HCT116 (cell line): Measurements from ENCODE around the gene NECTIN4. TPM values are rescaled to one million over a fixed set of nuclear protein-coding genes. Genes with fewer than 3 reads are reported as not detected.

Source experiments
- ATAC-seq: fragments of 200-7000 bp; cut with Tn5 transposase; 2 replicates; pipeline ENCODE4 v1.9.1; 2020; ENCODE audit warnings: mild to moderate bottlenecking, moderate library complexity
- BruUV-seq: library from RNA; stranded (reverse); fragments of 400-500 nt; replicated peaks from 2 replicates; lab custom pipeline; 2021; lab: Mats Ljungman, UMichigan
- CTCF ChIA-PET: fragments of 300-600 bp; sonication (Branson Sonifier 250); formaldehyde crosslinking; loops from one replicate; lab custom pipeline; 2021; ENCODE audit warnings: antibody characterized with exemption; lab: Charles Lee
- POLR2A ChIA-PET: fragments of 300-600, 350-600 bp; sonication (Branson Sonifier 250); formaldehyde crosslinking; loops from one replicate; lab custom pipeline; 2021; ENCODE audit warnings: antibody characterized with exemption; lab: Charles Lee
- RAD21 ChIA-PET, 2 experiments: fragments of 300-600 bp; sonication (Branson Sonifier 250); formaldehyde crosslinking; loops; one replicate each; lab custom pipeline; 2023; ENCODE audit warnings: low total read pairs in 2 of 2; ENCODE audit not compliant: uncharacterized antibody in 2 of 2, unreplicated experiment in 2 of 2, low non-redundant PET in 1 of 2; lab: Charles Lee
- DNase-seq: peaks from one replicate; pipeline ENCODE4 v3.0.0-alpha.2; 2010; ENCODE audit warnings: low read depth, low spot score
- H2AFZ ChIP-seq: fragments of 200-600 bp; shearing (Covaris generic), sonication (generic); 2 replicates; pipeline ENCODE4 v1.6.1; 2017; ENCODE audit warnings: low read depth, mixed run types, mixed read lengths, antibody characterized with exemption, low read length; ENCODE audit not compliant: poor library complexity, severe bottlenecking
- H3K27ac ChIP-seq: 2 replicates; pipeline ENCODE4 v1.5.1; 2012; ENCODE audit warnings: low read depth, low read length
- H3K27me3 ChIP-seq: fragments of 200-600 bp; sonication (generic); 2 replicates; pipeline ENCODE4 v1.6.1; 2016; ENCODE audit warnings: mixed run types, low read length, mixed read lengths; ENCODE audit not compliant: insufficient read depth
- H3K36me3 ChIP-seq, 2 experiments: fragments of 200-500 bp in 1 of 2; fragments of 200-600 bp in 1 of 2; sonication (Bioruptor generic) in 1 of 2; sonication (generic) in 1 of 2; 2 replicates each; pipeline versions ENCODE4 v1.5.1 to v1.6.1; 2014 to 2016; ENCODE audit warnings: low read length in 2 of 2, inconsistent platforms in 1 of 2, mixed read lengths in 1 of 2, mixed run types in 1 of 2; ENCODE audit not compliant: insufficient read depth in 2 of 2, control insufficient read depth in 1 of 2
- H3K4me1 ChIP-seq, 2 experiments: fragments of 200-600 bp in 1 of 2; sonication (generic) in 1 of 2; 2 replicates each; pipeline versions ENCODE4 v1.5.1 to v1.6.1; 2012 to 2017; ENCODE audit warnings: low read length in 2 of 2, inconsistent platforms in 1 of 2, mild to moderate bottlenecking in 1 of 2, mixed read lengths in 1 of 2, mixed run types in 1 of 2, moderate library complexity in 1 of 2; ENCODE audit not compliant: insufficient read depth in 2 of 2, control insufficient read depth in 1 of 2
- H3K4me2 ChIP-seq: fragments of 200-600 bp; sonication (generic); 2 replicates; pipeline ENCODE4 v1.6.1; 2017; ENCODE audit warnings: mixed run types, low read length, mixed read lengths
- H3K4me3 ChIP-seq, 2 experiments: fragments of 200-600 bp in 1 of 2; sonication (generic) in 1 of 2; replicated peaks in 1 of 2; 2 replicates each; pipeline ENCODE4 v1.5.1; 2011 to 2016; ENCODE audit warnings: low read length in 2 of 2, control low read depth in 1 of 2, low read depth in 1 of 2, mild to moderate bottlenecking in 1 of 2, mixed read lengths in 1 of 2, mixed run types in 1 of 2
- H3K79me2 ChIP-seq: fragments of 200-600 bp; sonication (generic); 2 replicates; pipeline ENCODE4 v1.6.1; 2017; ENCODE audit warnings: mild to moderate bottlenecking, mixed run types, low read length, moderate library complexity, mixed read lengths; ENCODE audit not compliant: insufficient read depth
- H3K9ac ChIP-seq: fragments of 200-600 bp; sonication (generic); 2 replicates; pipeline ENCODE4 v1.6.1; 2016; ENCODE audit warnings: low read length, mixed read lengths
- H3K9me2 ChIP-seq: fragments of 200-600 bp; sonication (generic), shearing (Covaris generic); 2 replicates; pipeline ENCODE4 v1.6.1; 2017; ENCODE audit warnings: mixed run types, mild to moderate bottlenecking, moderate library complexity; ENCODE audit not compliant: insufficient read depth
- H3K9me3 ChIP-seq, 2 experiments: fragments of 200-500 bp in 1 of 2; fragments of 200-600 bp in 1 of 2; sonication (Bioruptor generic) in 1 of 2; sonication (generic) in 1 of 2; 2 replicates each; pipeline ENCODE4 v1.6.1; 2014 to 2017; ENCODE audit warnings: low read length in 2 of 2, mixed read lengths in 2 of 2, inconsistent platforms in 1 of 2, low read depth in 1 of 2, mild to moderate bottlenecking in 1 of 2, mixed run types in 1 of 2, moderate library complexity in 1 of 2; ENCODE audit not compliant: control insufficient read depth in 1 of 2, insufficient read depth in 1 of 2
- H4K20me1 ChIP-seq: fragments of 200-600 bp; sonication (generic), shearing (Covaris generic); 2 replicates; pipeline ENCODE4 v1.6.1; 2017; ENCODE audit warnings: mixed run types, mild to moderate bottlenecking, moderate library complexity; ENCODE audit not compliant: insufficient read depth
- CBX3 ChIP-seq: IDR thresholded peaks from 2 replicates; pipeline ENCODE4 v1.6.1; 2012; ENCODE audit warnings: low read depth
- CEBPB ChIP-seq: IDR thresholded peaks from 2 replicates; pipeline ENCODE4 v1.6.1; 2012; ENCODE audit warnings: low read depth
- EGR1 ChIP-seq: IDR thresholded peaks from 2 replicates; pipeline ENCODE4 v1.6.1; 2012; ENCODE audit warnings: low read depth
- EZH2 ChIP-seq: fragments of 200-600 bp; sonication (generic); IDR thresholded peaks from 2 replicates; pipeline ENCODE4 v1.6.1; 2017; ENCODE audit warnings: antibody characterized with exemption, mixed run types
- POLR2A ChIP-seq: IDR thresholded peaks from 2 replicates; pipeline ENCODE4 v1.7.0; 2011; ENCODE audit warnings: borderline replicate concordance; ENCODE audit not compliant: insufficient read depth, insufficient read length; ENCODE audit errors: extremely low read depth
- intact Hi-C: fragments of 100-400 bp; cut with micrococcal nuclease; formaldehyde crosslinking; loops from 2 replicates; pipeline ENCODE4 v1.10.0; 2022
- total RNA-seq: library from RNA; stranded (reverse); gene quantifications from one replicate; pipeline ENCODE4 v1.2.1, GENCODE V29; 2021; ENCODE audit not compliant: unreplicated experiment
- TF ChIP-seq, protein P1 (sequence below): IDR thresholded peaks from 2 replicates; pipeline ENCODE4 v1.6.1; 2011; ENCODE audit warnings: mild to moderate bottlenecking, low read length, moderate library complexity; ENCODE audit not compliant: insufficient replicate concordance; ENCODE audit errors: extremely low read depth
- TF ChIP-seq, protein P2 (sequence below): IDR thresholded peaks from 2 replicates; pipeline ENCODE4 v1.6.1; 2012

Gene NECTIN4
- total RNA-seq, 1 experiment from 2014 or later = 3.3 TPM

DNA sequence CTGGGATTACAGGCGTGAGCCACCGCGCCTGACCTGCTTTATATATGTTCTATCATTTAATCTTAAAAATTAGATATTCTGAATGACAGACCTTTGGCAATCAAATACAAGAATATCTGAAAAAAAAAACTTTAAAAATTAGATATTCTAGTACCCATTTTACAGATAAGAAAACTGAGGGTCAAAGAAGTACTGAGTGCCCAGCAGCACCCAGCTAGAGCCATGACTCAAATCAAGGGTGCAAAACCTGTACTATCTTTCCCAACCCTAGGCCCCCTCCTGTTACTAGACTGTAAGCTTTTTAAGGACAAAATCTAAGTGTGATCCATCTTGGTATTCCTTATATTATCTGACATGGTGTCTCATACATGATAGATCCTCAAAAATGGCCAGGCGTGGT is 27.9 kb downstream of the NECTIN4 start:
- intact Hi-C loops = no loop called here
- CTCF ChIA-PET = no interaction called here
- H3K9me3 ChIP-seq = no peaks in the 10 kb centered on the region
- H3K36me3 ChIP-seq = no peaks in the 10 kb centered on the region
- no peaks in the 10 kb centered on the region for H3K9me2 ChIP-seq
- H3K79me2 ChIP-seq = no peaks in the 10 kb centered on the region
- no peak overlapping the region for H3K9ac ChIP-seq
- no peak overlapping the region for H2AFZ ChIP-seq
- no peak overlapping the region for H3K4me2 ChIP-seq
- no peak for DNase-seq
- POLR2A ChIA-PET = no interaction called here
- TF ChIP-seq EGR1 (no peak), CEBPB (no peak), EZH2 (no peak), POLR2A (no peak), CBX3 (no peak)
- TF ChIP-seq, protein P1, sequence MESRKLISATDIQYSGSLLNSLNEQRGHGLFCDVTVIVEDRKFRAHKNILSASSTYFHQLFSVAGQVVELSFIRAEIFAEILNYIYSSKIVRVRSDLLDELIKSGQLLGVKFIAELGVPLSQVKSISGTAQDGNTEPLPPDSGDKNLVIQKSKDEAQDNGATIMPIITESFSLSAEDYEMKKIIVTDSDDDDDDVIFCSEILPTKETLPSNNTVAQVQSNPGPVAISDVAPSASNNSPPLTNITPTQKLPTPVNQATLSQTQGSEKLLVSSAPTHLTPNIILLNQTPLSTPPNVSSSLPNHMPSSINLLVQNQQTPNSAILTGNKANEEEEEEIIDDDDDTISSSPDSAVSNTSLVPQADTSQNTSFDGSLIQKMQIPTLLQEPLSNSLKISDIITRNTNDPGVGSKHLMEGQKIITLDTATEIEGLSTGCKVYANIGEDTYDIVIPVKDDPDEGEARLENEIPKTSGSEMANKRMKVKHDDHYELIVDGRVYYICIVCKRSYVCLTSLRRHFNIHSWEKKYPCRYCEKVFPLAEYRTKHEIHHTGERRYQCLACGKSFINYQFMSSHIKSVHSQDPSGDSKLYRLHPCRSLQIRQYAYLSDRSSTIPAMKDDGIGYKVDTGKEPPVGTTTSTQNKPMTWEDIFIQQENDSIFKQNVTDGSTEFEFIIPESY = no peak
- H4K20me1 ChIP-seq = no peaks in the 10 kb centered on the region
- RAD21 ChIA-PET = no interaction called here
- no peaks in the 10 kb centered on the region for H3K27me3 ChIP-seq
- no TSS peak for BruUV-seq
- ATAC-seq = no peak
- no peak overlapping the region for H3K27ac ChIP-seq
- no peak overlapping the region for H3K4me3 ChIP-seq
- H3K4me1 ChIP-seq = no peaks in the 10 kb centered on the region

DNA sequence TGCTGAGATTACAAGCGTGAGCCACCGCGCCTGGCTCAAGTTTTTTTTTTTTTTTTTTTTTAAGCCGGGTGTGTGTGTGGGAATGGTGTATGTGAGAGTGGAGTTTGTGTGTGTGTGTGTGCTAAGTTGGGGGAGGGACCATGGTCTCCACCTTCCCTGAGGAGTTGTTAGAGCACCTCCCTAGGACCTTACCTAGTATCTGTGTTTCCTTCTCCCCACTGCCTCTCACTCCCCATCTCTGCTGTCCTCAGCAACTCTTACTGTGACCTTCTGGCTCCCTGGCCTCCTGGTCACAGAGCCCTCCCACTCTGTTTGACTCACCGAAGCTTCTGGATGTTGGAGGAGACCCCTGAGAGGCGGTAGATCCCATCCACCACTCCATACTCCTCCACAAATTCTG is 30.1 kb downstream of the NECTIN4 start:
- CTCF ChIA-PET = interaction anchor here (1.1 kb wide), 1 partner anchor 12 kb away, joined by 3 read pairs; no protein-coding TSS in a partner anchor
- H3K79me2 ChIP-seq = no peaks in the 10 kb centered on the region
- no peak overlapping the region for H3K9ac ChIP-seq
- no peak for DNase-seq
- no peak for TF ChIP-seq EGR1
- TF ChIP-seq, protein P2, sequence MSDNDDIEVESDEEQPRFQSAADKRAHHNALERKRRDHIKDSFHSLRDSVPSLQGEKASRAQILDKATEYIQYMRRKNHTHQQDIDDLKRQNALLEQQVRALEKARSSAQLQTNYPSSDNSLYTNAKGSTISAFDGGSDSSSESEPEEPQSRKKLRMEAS = no peak
- TF ChIP-seq, all 23 proteins: peak for 0
- Histone ChIP-seq H3K9me2 (no peaks in the 10 kb centered on the region), H3K27ac (no peak overlapping the region), H3K27me3 (no peaks in the 10 kb centered on the region), H3K36me3 (no peaks in the 10 kb centered on the region), H2AFZ (no peak overlapping the region), H3K4me3 (no peak overlapping the region), H4K20me1 (no peaks in the 10 kb centered on the region), H3K4me1 (no peaks in the 10 kb centered on the region), H3K9me3 (no peaks in the 10 kb centered on the region), H3K4me2 (no peak overlapping the region)
- no peak for ATAC-seq
- POLR2A ChIA-PET = no interaction called here
- RAD21 ChIA-PET = no interaction called here
- intact Hi-C loops = no loop called here
- no TSS peak for BruUV-seq
